LNCaP clone FGC (cell line): ENCODE results near the gene ZNF185.

Source experiments
- DNase-seq: peaks from one replicate; pipeline ENCODE4 v3.0.0-alpha.2; 2011; ENCODE audit warnings: low read depth
- H3K4me3 ChIP-seq: 2 replicates; pipeline ENCODE4 v1.5.1; 2011; ENCODE audit warnings: mild to moderate bottlenecking, low read depth, low read length, control low read depth
- CTCF ChIP-seq: IDR thresholded peaks from 2 replicates; pipeline ENCODE4 v1.5.1; 2012; ENCODE audit warnings: mild to moderate bottlenecking; ENCODE audit not compliant: control insufficient read depth, insufficient read depth; ENCODE audit errors: extremely low read depth

The ZNF185 gene

GRCh38 chrX:152897222-152898131, at the start of gene ZNF185:
TSS of gene ZNF185 (plus strand) at chrX:152898067. CDS start at chrX:152914490, 16,423 bp downstream.
- DNase-seq: no peak
- H3K4me3 ChIP-seq: 0 out of 2 replicates have a peak within 1 kb of the TSS, but pooled peaks have one; percentile 9
- TF ChIP-seq CTCF: no peak

GRCh38 chrX:152850465-152850864, 47.4 kb upstream of the ZNF185 start:
- no peak for DNase-seq
- no peak for TF ChIP-seq CTCF
- H3K4me3 ChIP-seq: no peak overlapping the region

- DNase-seq: no peak
- no peak for TF ChIP-seq CTCF
- no peak overlapping the region for H3K4me3 ChIP-seq
Measured at GRCh38 chrX:152853986-152854385, 43.9 kb upstream of the ZNF185 start.

GRCh38 chrX:152861116-152861515, 36.8 kb upstream of the ZNF185 start:
- no peak for TF ChIP-seq CTCF
- H3K4me3 ChIP-seq: no peak overlapping the region
- peak; percentile 47 for DNase-seq

GRCh38 chrX:152861826-152862225, 36.0 kb upstream of the ZNF185 start:
- no peak for DNase-seq
- no peak for TF ChIP-seq CTCF
- no peak overlapping the region for H3K4me3 ChIP-seq

- DNase-seq: no peak
- no peak overlapping the region for H3K4me3 ChIP-seq
- TF ChIP-seq CTCF: no peak
Measured at GRCh38 chrX:152865232-152865920, 32.5 kb upstream of the ZNF185 start.
